Measurements from ENCODE around the gene CISD2.
"Not testable (repeated sequence)": the region's sequence is repeated elsewhere in the genome, so short reads cannot be mapped to it uniquely, and the experiment has no call there.

The CISD2 gene

GRCh38 chr4:102868153-102868780 is 525 bp upstream of the CISD2 start:
- Histone ChIP-seq H3K4me1 (peaks cover 41% of the 10 kb centered on the region), H3K27me3 (no peaks in the 10 kb centered on the region), H3K36me3 (peaks cover 21% of the 10 kb centered on the region), H3K27ac (peak overlapping the region; percentile 92), H3K4me2 (peak overlapping the region; percentile 88), H4K20me1 (no peaks in the 10 kb centered on the region), H3K9ac (peak overlapping the region; percentile 89), H3K9me3 (peaks cover 13% of the 10 kb centered on the region), H3K4me3 (peak overlapping the region; percentile 72)
- TF ChIP-seq Cebpa-rat (IDR thresholded peaks at IDR 0.05) = no peak

- Histone ChIP-seq H3K4me3 (peak overlapping the region; percentile 72), H3K9me3 (peaks cover 23% of the 10 kb centered on the region), H3K9ac (peak overlapping the region; percentile 89), H3K36me3 (peaks cover 30% of the 10 kb centered on the region), H3K27ac (peak overlapping the region; percentile 92), H3K4me2 (peak overlapping the region; percentile 88), H4K20me1 (no peaks in the 10 kb centered on the region), H3K4me1 (peaks cover 41% of the 10 kb centered on the region), H3K27me3 (no peaks in the 10 kb centered on the region)
- TF ChIP-seq Cebpa-rat (IDR thresholded peaks at IDR 0.05) = no peak
Observed at GRCh38 chr4:102869569-102870197, 891 bp downstream of the CISD2 start.

GRCh38 chr4:102871772-102872171 is 3.0 kb downstream of the CISD2 start:
- no peak overlapping the region for H3K27ac ChIP-seq
- TF ChIP-seq Cebpa-rat (IDR thresholded peaks at IDR 0.05) = no peak
- no peak overlapping the region for H3K4me2 ChIP-seq
- H4K20me1 ChIP-seq = no peaks in the 10 kb centered on the region
- no peak overlapping the region for H3K9ac ChIP-seq
- H3K4me1 ChIP-seq = peaks cover 35% of the 10 kb centered on the region
- H3K4me3 ChIP-seq = no peak overlapping the region
- no peaks in the 10 kb centered on the region for H3K27me3 ChIP-seq
- H3K9me3 ChIP-seq = peaks cover 44% of the 10 kb centered on the region
- H3K36me3 ChIP-seq = peaks cover 46% of the 10 kb centered on the region

DNA sequence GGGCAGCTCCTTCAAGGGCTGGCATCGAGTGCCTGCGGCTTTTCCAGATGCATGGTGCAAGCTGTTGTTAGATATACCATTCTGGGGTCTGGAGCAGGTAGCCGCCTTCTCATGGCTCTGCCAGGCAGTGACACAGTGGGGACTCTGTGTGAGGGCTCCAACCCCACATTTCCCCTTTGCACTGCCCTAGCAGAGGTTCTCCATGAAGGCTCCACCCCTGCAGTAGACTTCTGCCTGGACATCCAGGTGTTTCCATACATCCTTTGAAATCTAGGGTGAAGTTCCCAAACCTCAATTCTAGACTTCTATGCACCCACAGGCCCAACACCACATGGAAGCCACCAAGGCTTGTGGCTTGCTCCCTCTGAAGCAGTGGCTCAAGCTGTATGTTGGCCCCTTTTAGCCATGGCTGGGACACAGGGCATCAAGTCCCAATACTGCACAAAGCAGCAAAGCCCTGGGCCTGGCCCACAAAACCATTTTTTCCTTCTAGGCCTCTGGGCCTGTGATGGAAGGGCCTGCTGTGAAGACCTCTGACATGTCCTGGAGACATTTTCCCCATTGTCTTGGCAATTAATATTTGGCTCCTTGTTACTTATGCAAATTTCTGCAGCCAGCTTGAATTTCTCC is 8.8 kb downstream of the CISD2 start:
- H3K27me3 ChIP-seq, H4K20me1 ChIP-seq, H3K9ac ChIP-seq, H3K27ac ChIP-seq, H3K4me2 ChIP-seq, H3K4me1 ChIP-seq: not testable (repeated sequence)
- Histone ChIP-seq H3K36me3 (peaks cover 88% of the 10 kb centered on the region), H3K4me3 (peak overlapping the region; percentile 1; the same call in 1 of the 2 replicates), H3K9me3 (peaks cover 70% of the 10 kb centered on the region)

GRCh38 chr4:102878349-102878748 is 9.6 kb downstream of the CISD2 start:
- peaks cover 63% of the 10 kb centered on the region for H3K9me3 ChIP-seq
- H3K27ac ChIP-seq, H3K4me1 ChIP-seq, H3K9ac ChIP-seq, H3K4me2 ChIP-seq, H3K4me3 ChIP-seq, H4K20me1 ChIP-seq, H3K27me3 ChIP-seq: not testable (repeated sequence)
- peaks cover 88% of the 10 kb centered on the region for H3K36me3 ChIP-seq

DNA sequence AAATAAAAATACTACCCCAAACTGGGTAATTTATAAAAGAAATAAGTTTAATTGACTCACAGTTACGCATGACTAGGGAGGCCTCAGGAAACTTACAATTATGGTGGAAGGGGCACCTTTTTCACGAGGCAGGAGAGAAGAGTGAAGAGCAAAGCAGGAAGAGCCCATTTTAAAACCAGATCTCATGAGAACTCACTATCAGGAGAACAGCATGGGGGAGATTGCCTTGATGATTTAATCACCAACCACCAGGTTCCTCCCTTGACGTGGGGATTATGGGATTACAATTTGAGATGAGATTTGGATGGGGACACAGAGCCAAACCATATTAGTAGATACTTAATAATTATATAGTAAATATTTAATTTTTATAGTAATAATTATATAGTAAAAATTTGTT is 10.1 kb downstream of the CISD2 start:
- Histone ChIP-seq H3K4me2 (no peak overlapping the region), H3K27me3 (no peaks in the 10 kb centered on the region), H3K27ac (no peak overlapping the region), H3K4me1 (no peaks in the 10 kb centered on the region), H3K9me3 (peaks cover 57% of the 10 kb centered on the region), H3K36me3 (peaks cover 84% of the 10 kb centered on the region), H4K20me1 (0 out of 2 replicates have a peak, but pooled peaks cover 6% of the 10 kb centered on the region), H3K9ac (no peak overlapping the region), H3K4me3 (no peak overlapping the region)
- TF ChIP-seq Cebpa-rat (IDR thresholded peaks at IDR 0.05) = no peak

- no peak overlapping the region for H3K9ac ChIP-seq
- H3K27me3 ChIP-seq = no peaks in the 10 kb centered on the region
- no peak overlapping the region for H3K27ac ChIP-seq
- 0 out of 2 replicates have a peak, but pooled peaks cover 6% of the 10 kb centered on the region for H4K20me1 ChIP-seq
- H3K36me3 ChIP-seq = peaks cover 77% of the 10 kb centered on the region
- H3K9me3 ChIP-seq = peaks cover 33% of the 10 kb centered on the region
- no peak for TF ChIP-seq Cebpa-rat (IDR thresholded peaks at IDR 0.05)
- H3K4me3 ChIP-seq = no peak overlapping the region
- no peak overlapping the region for H3K4me2 ChIP-seq
- H3K4me1 ChIP-seq = no peaks in the 10 kb centered on the region
Observed at GRCh38 chr4:102881343-102881742, 12.6 kb downstream of the CISD2 start.

DNA sequence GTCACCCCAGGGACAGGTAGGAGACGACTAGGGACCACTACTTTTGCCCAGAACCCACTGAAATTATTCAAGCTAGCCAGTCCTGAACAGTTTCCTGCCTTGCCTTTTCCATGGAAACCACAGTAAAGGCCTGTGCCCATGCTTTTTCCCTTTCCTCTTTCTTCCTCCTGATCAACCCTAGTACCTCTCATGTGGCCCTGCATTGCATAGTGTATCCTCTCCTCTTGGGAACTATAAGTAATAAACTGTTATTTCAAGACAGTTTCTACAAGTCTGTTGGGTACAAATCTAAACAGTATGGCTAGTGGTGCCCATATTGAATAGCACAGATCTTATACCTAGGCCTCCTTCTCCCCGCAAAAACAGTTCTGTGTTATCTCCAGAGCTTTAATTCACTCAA is 14.5 kb downstream of the CISD2 start:
- no peaks in the 10 kb centered on the region for H3K27me3 ChIP-seq
- TF ChIP-seq Cebpa-rat (IDR thresholded peaks at IDR 0.05) = no peak

GRCh38 chr4:102888570-102888969 is 19.8 kb downstream of the CISD2 start:
- H3K9ac ChIP-seq, H4K20me1 ChIP-seq, H3K9me3 ChIP-seq, H3K4me2 ChIP-seq, H3K27me3 ChIP-seq, H3K4me1 ChIP-seq, H3K4me3 ChIP-seq, H3K27ac ChIP-seq: not testable (repeated sequence)
- peaks cover 29% of the 10 kb centered on the region for H3K36me3 ChIP-seq

More for the DNA sequence above, 14.5 kb downstream of the CISD2 start:
- no peak overlapping the region for H3K27ac ChIP-seq
- H3K4me1 ChIP-seq = no peaks in the 10 kb centered on the region
- peaks cover 66% of the 10 kb centered on the region for H3K36me3 ChIP-seq
- H3K9ac ChIP-seq = no peak overlapping the region
- no peak overlapping the region for H3K4me2 ChIP-seq
- H4K20me1 ChIP-seq = 0 out of 2 replicates have a peak, but pooled peaks cover 6% of the 10 kb centered on the region
- no peak overlapping the region for H3K4me3 ChIP-seq
- peaks cover 14% of the 10 kb centered on the region for H3K9me3 ChIP-seq

DNA sequence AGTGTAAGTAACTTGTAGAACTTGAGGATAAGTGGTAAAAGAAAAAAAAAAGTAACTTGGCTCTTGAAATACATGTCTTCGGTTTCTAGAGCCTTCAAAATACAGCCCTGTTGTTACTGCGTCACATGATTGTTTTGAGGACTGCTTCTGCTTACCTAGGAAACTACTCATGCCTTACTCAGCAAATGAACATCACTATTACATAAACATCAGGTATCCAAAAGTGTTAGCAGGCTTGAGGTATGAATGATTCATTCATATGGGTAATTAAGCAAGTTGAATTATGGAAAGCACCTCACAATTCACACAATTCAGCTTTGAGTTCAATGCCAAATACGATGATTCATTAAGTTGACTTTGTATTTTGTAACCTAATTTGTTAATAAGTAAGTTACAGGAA is 21.1 kb downstream of the CISD2 start:
- H3K4me1 ChIP-seq, H4K20me1 ChIP-seq, H3K9me3 ChIP-seq, H3K4me3 ChIP-seq, H3K27me3 ChIP-seq, H3K4me2 ChIP-seq, H3K27ac ChIP-seq, H3K9ac ChIP-seq: not testable (repeated sequence)
- peaks cover 24% of the 10 kb centered on the region for H3K36me3 ChIP-seq

DNA sequence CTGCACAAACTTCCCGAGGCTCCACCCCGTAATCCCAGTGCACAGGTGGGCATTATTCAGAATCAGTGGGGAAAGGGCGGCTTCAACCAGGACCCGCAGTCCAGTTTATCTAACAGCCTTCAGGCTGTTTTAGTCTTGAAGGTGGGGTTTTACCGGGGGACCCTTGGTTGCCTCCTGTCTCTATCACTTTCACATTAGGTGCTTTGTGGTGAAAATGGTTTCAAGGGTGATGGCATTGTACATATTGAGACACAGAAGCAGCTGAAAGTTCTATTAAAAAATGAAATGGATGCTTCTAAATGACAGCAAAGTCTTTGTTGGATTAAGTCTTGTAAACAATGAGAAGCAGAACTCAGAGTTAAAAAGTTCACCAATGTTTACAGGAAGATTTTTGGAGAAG is 27.8 kb downstream of the CISD2 start:
- H3K4me1 ChIP-seq, H3K9me3 ChIP-seq, H3K9ac ChIP-seq, H3K4me3 ChIP-seq, H3K27me3 ChIP-seq, H4K20me1 ChIP-seq, H3K27ac ChIP-seq, H3K4me2 ChIP-seq, H3K36me3 ChIP-seq: not testable (repeated sequence)

DNA sequence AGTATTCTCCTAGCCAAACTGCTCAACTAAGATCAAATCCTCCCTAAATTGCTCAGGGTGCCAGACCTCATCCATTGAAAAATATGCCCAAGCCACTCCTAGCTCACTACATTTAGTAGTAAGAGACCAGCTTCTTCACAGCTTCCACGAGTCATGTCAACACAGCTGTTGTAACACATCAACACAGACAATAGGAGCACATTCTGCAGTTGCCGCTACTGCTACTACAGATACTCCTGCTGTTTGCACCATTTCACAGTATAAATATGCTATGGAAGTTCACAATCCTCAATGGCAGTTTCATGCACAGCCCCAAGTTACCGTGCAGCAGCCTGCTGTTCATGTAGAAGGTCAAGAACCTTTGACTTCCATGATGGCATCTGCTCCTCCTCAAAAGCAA is 28.8 kb downstream of the CISD2 start:
- H3K9ac ChIP-seq, H3K4me2 ChIP-seq, H3K36me3 ChIP-seq, H3K27ac ChIP-seq, H3K27me3 ChIP-seq, H3K4me3 ChIP-seq, H3K9me3 ChIP-seq, H4K20me1 ChIP-seq, H3K4me1 ChIP-seq: not testable (repeated sequence)
